SU-DHL-6 (cell line): ENCODE data around the gene SDC1.

Experiments used
- CTCF ChIP-seq: fragments of 200-600 bp; sonication (generic); IDR thresholded peaks from one replicate; pipeline ENCODE4 v1.5.1; 2017; ENCODE audit warnings: antibody characterized with exemption, mild to moderate bottlenecking, low read length, moderate library complexity; ENCODE audit not compliant: insufficient read depth, poor library complexity, severe bottlenecking
- EZH2phosphoT487 ChIP-seq: fragments of 200-600 bp; sonication (generic), shearing (Covaris generic); conservative IDR thresholded peaks from 2 replicates; pipeline ENCODE4 v1.6.1; 2018; ENCODE audit warnings: mild to moderate bottlenecking, antibody characterized with exemption, low read length, moderate library complexity, mixed read lengths

GRCh38 chr2:20156076-20156759, 68.7 kb downstream of the SDC1 start:
- no peak for TF ChIP-seq CTCF
- no peak for TF ChIP-seq EZH2phosphoT487
